Fibroblast of lung (primary cell): ENCODE measurements around the gene SH3TC2. TPM values are rescaled to one million over a fixed set of nuclear protein-coding genes. Genes with fewer than 3 reads are reported as not detected.

Experiments used
- DNase-seq, 2 donors: peaks; one replicate each; pipeline versions ENCODE4 v3.0.0 to v3.0.0-alpha.2; 2010; ENCODE audit warnings: low read depth in 2 of 2
- H2AFZ ChIP-seq: 2 replicates; pipeline ENCODE4 v1.5.1; 2012; ENCODE audit warnings: low read length, control low read depth, inconsistent platforms
- H3K27ac ChIP-seq: 2 replicates; pipeline ENCODE4 v1.5.1; 2011; ENCODE audit warnings: low read length, control low read depth; ENCODE audit not compliant: insufficient read depth
- H3K27me3 ChIP-seq: 2 replicates; pipeline ENCODE4 v1.5.1; 2011; ENCODE audit warnings: mild to moderate bottlenecking, low read length; ENCODE audit not compliant: control insufficient read depth, insufficient read depth
- H3K36me3 ChIP-seq: 2 replicates; pipeline ENCODE4 v1.5.1; 2011; ENCODE audit warnings: low read length; ENCODE audit not compliant: control insufficient read depth, insufficient read depth
- H3K4me1 ChIP-seq: 2 replicates; pipeline ENCODE4 v1.5.1; 2011; ENCODE audit warnings: low read length; ENCODE audit not compliant: control insufficient read depth, insufficient read depth; ENCODE audit errors: extremely low read depth
- H3K4me2 ChIP-seq: 2 replicates; pipeline ENCODE4 v1.5.1; 2011; ENCODE audit warnings: low read length, control low read depth; ENCODE audit not compliant: insufficient read depth; ENCODE audit errors: extremely low read depth
- H3K4me3 ChIP-seq, 4 experiments: fragments of 200-600 bp in 1 of 4; sonication (generic) in 1 of 4; replicated peaks in 1 of 4; 2 replicates each; pipeline ENCODE4 v1.5.1; 2011 to 2016; ENCODE audit warnings: low read length in 4 of 4, low read depth in 3 of 4, mild to moderate bottlenecking in 3 of 4, control low read depth in 2 of 4, inconsistent platforms in 1 of 4, mixed read lengths in 1 of 4; ENCODE audit not compliant: insufficient read depth in 1 of 4; ENCODE audit errors: control extremely low read depth in 1 of 4
- H3K79me2 ChIP-seq: 2 replicates; pipeline ENCODE4 v1.5.1; 2012; ENCODE audit warnings: mild to moderate bottlenecking, low read length, inconsistent platforms; ENCODE audit not compliant: control insufficient read depth, insufficient read depth
- H3K9ac ChIP-seq: 2 replicates; pipeline ENCODE4 v1.5.1; 2011; ENCODE audit warnings: mild to moderate bottlenecking, low read length, control low read depth; ENCODE audit not compliant: insufficient read depth
- H3K9me3 ChIP-seq: 2 replicates; pipeline ENCODE4 v1.5.1; 2012; ENCODE audit warnings: low read depth, low read length; ENCODE audit not compliant: control insufficient read depth, insufficient read depth
- H4K20me1 ChIP-seq: 2 replicates; pipeline ENCODE4 v1.5.1; 2011; ENCODE audit warnings: low read length; ENCODE audit not compliant: control insufficient read depth, insufficient read depth; ENCODE audit errors: extremely low read depth
- CTCF ChIP-seq, 2 donors: IDR thresholded peaks in 1 of 2; conservative IDR thresholded peaks in 1 of 2; 1 replicate in 1 of 2; 2 replicates in 1 of 2; pipeline ENCODE4 v1.5.1; 2011 to 2012; ENCODE audit warnings: low read length in 2 of 2, control low read depth in 1 of 2, inconsistent platforms in 1 of 2, low read depth in 1 of 2, mild to moderate bottlenecking in 1 of 2
- EZH2 ChIP-seq: IDR thresholded peaks from 2 replicates; pipeline ENCODE4 v1.5.1; 2012; ENCODE audit warnings: low read length, control low read depth, mild to moderate bottlenecking; ENCODE audit errors: missing control alignments
- polyA plus RNA-seq, 2 donors: library from polyadenylated mRNA; depleted of rRNA in 1 of 2; stranded (reverse) in 1 of 2; unstranded in 1 of 2; fragments of >200 nt; gene quantifications; 2 replicates each; pipeline ENCODE4 v1.2.1, GENCODE V29; 2011 to 2012; ENCODE audit warnings: missing spikeins in 1 of 2
- total RNA-seq: library from RNA; depleted of rRNA; stranded (reverse); fragments of >200 nt; gene quantifications from 2 replicates; pipeline ENCODE4 v1.2.1, GENCODE V29; 2014

The SH3TC2 gene
- total and polyA plus RNA-seq, 2 donors (not counting 1 experiment from before 2014, with no cell fraction given), result 0.83 to 3.2 TPM

- H3K27ac ChIP-seq, result peak overlapping the region; percentile 37
- no peak for TF ChIP-seq EZH2
- no peak for TF ChIP-seq CTCF (conservative IDR thresholded peaks at IDR 0.05 in 1 of 2, IDR thresholded peaks at IDR 0.05 in 1 of 2; ENCODE audit: low read depth in 1 of 2, low read length in 2 of 2)
Observed at GRCh38 chr5:148963664-148964063, 99.2 kb downstream of the SH3TC2 start.

GRCh38 chr5:148962761-148963324 is 100.0 kb downstream of the SH3TC2 start:
- Histone ChIP-seq H3K27ac (peak overlapping the region; percentile 45), H3K9me3 (no peaks in the 10 kb centered on the region), H3K27me3 (no peaks in the 10 kb centered on the region), H3K4me1 (peaks cover 11% of the 10 kb centered on the region), H4K20me1 (no peaks in the 10 kb centered on the region), H2AFZ (no peak overlapping the region), H3K36me3 (no peaks in the 10 kb centered on the region), H3K4me3 (no peak overlapping the region), H3K79me2 (no peaks in the 10 kb centered on the region), H3K9ac (no peak overlapping the region), H3K4me2 (no peak overlapping the region)
- no peak for DNase-seq
- no peak for TF ChIP-seq CTCF (conservative IDR thresholded peaks at IDR 0.05 in 1 of 2, IDR thresholded peaks at IDR 0.05 in 1 of 2; ENCODE audit: low read depth in 1 of 2, low read length in 2 of 2)
- no peak for TF ChIP-seq EZH2

More at GRCh38 chr5:148963664-148964063, 99.2 kb downstream of the SH3TC2 start:
- no peaks in the 10 kb centered on the region for H3K36me3 ChIP-seq
- DNase-seq, result no peak
- no peak overlapping the region for H3K4me2 ChIP-seq
- H3K79me2 ChIP-seq, result no peaks in the 10 kb centered on the region
- H4K20me1 ChIP-seq, result no peaks in the 10 kb centered on the region
- H3K9ac ChIP-seq, result no peak overlapping the region
- peaks cover 11% of the 10 kb centered on the region for H3K4me1 ChIP-seq
- no peaks in the 10 kb centered on the region for H3K27me3 ChIP-seq
- H3K9me3 ChIP-seq, result no peaks in the 10 kb centered on the region
- no peak overlapping the region for H2AFZ ChIP-seq
- no peak overlapping the region for H3K4me3 ChIP-seq

GRCh38 chr5:148962200-148962550 is 100.7 kb downstream of the SH3TC2 start:
- H3K4me1 ChIP-seq, result peaks cover 10% of the 10 kb centered on the region
- TF ChIP-seq EZH2 (no peak), CTCF (conservative IDR thresholded peaks at IDR 0.05 in 1 of 2, IDR thresholded peaks at IDR 0.05 in 1 of 2; ENCODE audit: low read depth in 1 of 2, low read length in 2 of 2) (no peak)
- H4K20me1 ChIP-seq, result no peaks in the 10 kb centered on the region
- no peak overlapping the region for H3K4me3 ChIP-seq
- H3K9ac ChIP-seq, result no peak overlapping the region
- no peaks in the 10 kb centered on the region for H3K79me2 ChIP-seq
- H3K27ac ChIP-seq, result peak overlapping the region; percentile 46
- no peaks in the 10 kb centered on the region for H3K9me3 ChIP-seq
- DNase-seq, result no peak
- H2AFZ ChIP-seq, result no peak overlapping the region
- peak overlapping the region; percentile 17 for H3K4me2 ChIP-seq
- no peaks in the 10 kb centered on the region for H3K27me3 ChIP-seq
- no peaks in the 10 kb centered on the region for H3K36me3 ChIP-seq
